Measurements from ENCODE around the gene C11orf16. TPM values are rescaled to one million over a fixed set of nuclear protein-coding genes. Genes with fewer than 3 reads are reported as not detected.
A peak's percentile ranks its signal among the peaks of the same experiment; 100 is the strongest.
"Not testable (repeated sequence)": the region's sequence is repeated elsewhere in the genome, so short reads cannot be mapped to it uniquely, and the experiment has no call there.

Gene C11orf16
- not detected in 2 replicates for total RNA-seq (2014; rRNA removed; shearing (Covaris generic))
- polyA plus RNA-seq (2014; cell fraction: nucleus; rRNA removed) = not detected in 2 replicates

- DNase-seq (ENCODE audit: extremely low read depth, low read depth) = no peak
Observed at GRCh38 chr11:8932564-8933180, at the start of gene C11orf16. Gene C11orf16 (minus strand): TSS chr11:8932947. CDS start chr11:8932308, 639 bp downstream.

- no peak for DNase-seq (ENCODE audit: extremely low read depth, low read depth)
Observed at GRCh38 chr11:8980485-8980884, 47.7 kb upstream of the C11orf16 start.

GRCh38 chr11:8979365-8979764 lies 46.6 kb upstream of the C11orf16 start:
- DNase-seq (ENCODE audit: extremely low read depth, low read depth) = not testable (repeated sequence)

- DNase-seq (ENCODE audit: extremely low read depth, low read depth) = no peak
Observed at GRCh38 chr11:8973121-8973520, 40.4 kb upstream of the C11orf16 start.

GRCh38 chr11:8971924-8972316 lies 39.2 kb upstream of the C11orf16 start:
- no peak for DNase-seq (ENCODE audit: extremely low read depth, low read depth)

- DNase-seq (ENCODE audit: extremely low read depth, low read depth) = no peak
Observed at GRCh38 chr11:8971196-8971923, 38.6 kb upstream of the C11orf16 start.

GRCh38 chr11:8967184-8967583 lies 34.4 kb upstream of the C11orf16 start:
- no peak for DNase-seq (ENCODE audit: extremely low read depth, low read depth)

GRCh38 chr11:8964324-8965320 lies 31.9 kb upstream of the C11orf16 start, which contains the start of gene TMEM9B:
Gene TMEM9B (minus strand): TSS chr11:8964442. CDS start chr11:8964313, 129 bp downstream.
- peak; percentile 79 for DNase-seq (ENCODE audit: extremely low read depth, low read depth)

GRCh38 chr11:8963569-8964323 lies 31.0 kb upstream of the C11orf16 start:
- DNase-seq (ENCODE audit: extremely low read depth, low read depth) = peak; percentile 50

GRCh38 chr11:8962841-8963240 lies 30.1 kb upstream of the C11orf16 start:
- no peak for DNase-seq (ENCODE audit: extremely low read depth, low read depth)

- DNase-seq (ENCODE audit: extremely low read depth, low read depth) = no peak
Observed at GRCh38 chr11:8961401-8961800, 28.7 kb upstream of the C11orf16 start.

- peak; percentile 65 for DNase-seq (ENCODE audit: extremely low read depth, low read depth)
Observed at GRCh38 chr11:8959546-8960166, 26.9 kb upstream of the C11orf16 start.

GRCh38 chr11:8956860-8957259 lies 24.1 kb upstream of the C11orf16 start:
- DNase-seq (ENCODE audit: extremely low read depth, low read depth) = no peak

GRCh38 chr11:8948886-8949285 lies 16.1 kb upstream of the C11orf16 start:
- DNase-seq (ENCODE audit: extremely low read depth, low read depth) = no peak

- no peak for DNase-seq (ENCODE audit: extremely low read depth, low read depth)
Observed at GRCh38 chr11:8947230-8947943, 14.6 kb upstream of the C11orf16 start.

GRCh38 chr11:8942518-8943066 lies 9.8 kb upstream of the C11orf16 start, which contains the start of gene ASCL3:
Gene ASCL3 (minus strand): TSS chr11:8943016. CDS start chr11:8938161, 4,855 bp downstream.
- no peak for DNase-seq (ENCODE audit: extremely low read depth, low read depth)

- no peak for DNase-seq (ENCODE audit: extremely low read depth, low read depth)
Observed at GRCh38 chr11:8941341-8942103, 8.8 kb upstream of the C11orf16 start.

GRCh38 chr11:8937659-8938058 lies 4.9 kb upstream of the C11orf16 start:
- no peak for DNase-seq (ENCODE audit: extremely low read depth, low read depth)

All from NCI-H460 (cell line).